GM23338 (cell line): Measurements from ENCODE around the gene BAX. TPM values are rescaled to one million over a fixed set of nuclear protein-coding genes. Genes with fewer than 3 reads are reported as not detected.

Source experiments
- ATAC-seq: fragments of 200-7000 bp; cut with Tn5 transposase; 3 replicates; pipeline ENCODE4 v1.9.1; 2020
- DNase-seq: peaks from one replicate; pipeline ENCODE4 v3.0.0-alpha.2; 2015; ENCODE audit warnings: low spot score
- H2AFZ ChIP-seq: fragments of 200-600 bp; sonication (generic); 2 replicates; pipeline ENCODE4 v1.8.0; 2016; ENCODE audit warnings: antibody characterized with exemption, mild to moderate bottlenecking, moderate library complexity
- H3F3A ChIP-seq: fragments of 200-600 bp; sonication (generic); replicated peaks from 2 replicates; pipeline ENCODE4 v1.8.0; 2017; ENCODE audit warnings: antibody characterized with exemption, mixed run types, low read depth
- H3K27ac ChIP-seq: fragments of 200-600 bp; sonication (generic); 2 replicates; pipeline ENCODE4 v1.6.1; 2016; ENCODE audit warnings: low read depth
- H3K27me3 ChIP-seq: fragments of 200-600 bp; sonication (generic); 2 replicates; pipeline ENCODE4 v1.8.0; 2016; ENCODE audit warnings: mild to moderate bottlenecking, mixed run types, moderate library complexity; ENCODE audit not compliant: insufficient read depth
- H3K36me3 ChIP-seq: fragments of 200-600 bp; sonication (generic); 2 replicates; pipeline ENCODE4 v1.8.0; 2016; ENCODE audit warnings: mild to moderate bottlenecking; ENCODE audit not compliant: insufficient read depth
- H3K4me1 ChIP-seq: fragments of 200-600 bp; sonication (generic); 2 replicates; pipeline ENCODE4 v1.8.0; 2016; ENCODE audit warnings: mild to moderate bottlenecking, moderate library complexity; ENCODE audit not compliant: insufficient read depth
- H3K4me2 ChIP-seq: fragments of 200-600 bp; sonication (generic); 2 replicates; pipeline ENCODE4 v1.7.1; 2017; ENCODE audit warnings: mixed run types
- H3K4me3 ChIP-seq: fragments of 200-600 bp; sonication (generic); 2 replicates; pipeline ENCODE4 v1.6.1; 2016; ENCODE audit warnings: mixed run types
- H3K79me2 ChIP-seq: fragments of 200-600 bp; sonication (generic); replicated peaks from 2 replicates; pipeline ENCODE4 v1.8.0; 2017; ENCODE audit warnings: mild to moderate bottlenecking; ENCODE audit not compliant: insufficient read depth
- H3K9me2 ChIP-seq: fragments of 200-600 bp; sonication (generic); 2 replicates; pipeline ENCODE4 v1.8.0; 2017; ENCODE audit not compliant: insufficient read depth
- H4K20me1 ChIP-seq: fragments of 200-600 bp; sonication (generic); replicated peaks from 2 replicates; pipeline ENCODE4 v1.8.0; 2017; ENCODE audit warnings: mild to moderate bottlenecking; ENCODE audit not compliant: insufficient read depth
- H3K27ac Mint-ChIP-seq: 2 replicates; pipeline ENCODE4 v1.8.0; 2020; ENCODE audit warnings: inconsistent platforms, mild to moderate bottlenecking, moderate library complexity, mixed read lengths
- H3K27me3 Mint-ChIP-seq: 3 replicates; pipeline ENCODE4 v1.8.0; 2022; ENCODE audit warnings: low read depth, mild to moderate bottlenecking, moderate library complexity, mixed read lengths, inconsistent platforms; ENCODE audit not compliant: insufficient read depth, poor library complexity
- H3K36me3 Mint-ChIP-seq: 3 replicates; pipeline ENCODE4 v1.8.0; 2021; ENCODE audit warnings: low read depth, mild to moderate bottlenecking, inconsistent platforms, moderate library complexity, mixed read lengths
- H3K4me1 Mint-ChIP-seq: 3 replicates; pipeline ENCODE4 v1.8.0; 2020; ENCODE audit warnings: mild to moderate bottlenecking, inconsistent platforms, mixed read lengths
- H3K4me3 Mint-ChIP-seq: 3 replicates; pipeline ENCODE4 v1.8.0; 2021; ENCODE audit warnings: moderate library complexity, mild to moderate bottlenecking, inconsistent platforms, mixed read lengths
- H3K9me3 Mint-ChIP-seq: 3 replicates; pipeline ENCODE4 v1.8.0; 2020; ENCODE audit warnings: moderate library complexity, mild to moderate bottlenecking, inconsistent platforms, mixed read lengths
- CREB1 ChIP-seq: fragments of 250-450 bp; sonication (Bioruptor Pico); IDR thresholded peaks from 2 replicates; pipeline ENCODE4 v1.5.0; 2020; ENCODE audit warnings: low read depth, mild to moderate bottlenecking, moderate library complexity
- EZH2 ChIP-seq: fragments of 200-600 bp; sonication (generic); IDR thresholded peaks from one replicate; pipeline ENCODE4 v1.8.0; 2017; ENCODE audit warnings: antibody characterized with exemption, mild to moderate bottlenecking, low read depth; ENCODE audit not compliant: unreplicated experiment
- EZH2phosphoT487 ChIP-seq: fragments of 200-600 bp; sonication (generic); IDR thresholded peaks from one replicate; pipeline ENCODE4 v1.8.1; 2018; ENCODE audit warnings: antibody characterized with exemption; ENCODE audit not compliant: unreplicated experiment
- JUNB ChIP-seq: IDR thresholded peaks from one replicate; pipeline ENCODE4 v1.6.1; 2016; ENCODE audit warnings: antibody characterized with exemption; ENCODE audit not compliant: unreplicated experiment
- NANOG ChIP-seq: IDR thresholded peaks from 2 replicates; pipeline ENCODE4 v1.6.1; 2016; ENCODE audit warnings: antibody characterized with exemption, borderline replicate concordance
- POLR2AphosphoS5 ChIP-seq: IDR thresholded peaks from 2 replicates; pipeline ENCODE4 v1.6.1; 2016; ENCODE audit warnings: antibody characterized with exemption, low read depth
- STAT1 ChIP-seq: IDR thresholded peaks from one replicate; pipeline ENCODE4 v1.6.1; 2016; ENCODE audit warnings: antibody characterized with exemption; ENCODE audit not compliant: unreplicated experiment
- ZNF114 ChIP-seq: fragments of 250-450 bp; sonication (Bioruptor Pico); IDR thresholded peaks from 2 replicates; pipeline ENCODE4 v1.5.0; 2020; ENCODE audit warnings: mild to moderate bottlenecking, moderate library complexity
- ZNF331 ChIP-seq: fragments of 250-450 bp; sonication (Bioruptor Pico); IDR thresholded peaks from 2 replicates; pipeline ENCODE4 v1.5.0; 2020; ENCODE audit warnings: low read depth, mild to moderate bottlenecking, moderate library complexity
- polyA plus RNA-seq: library from polyadenylated mRNA; unstranded; fragments of >200 nt; fragmentation: Nextera tagmentation; extraction: Ambion mirVana; gene quantifications from 2 replicates; pipeline ENCODE4 v1.2.1, GENCODE V29; 2016
- total RNA-seq: library from RNA; depleted of rRNA; stranded (reverse); fragments of >200 nt; shearing (Covaris generic); gene quantifications from 2 replicates; pipeline ENCODE4 v1.2.3, GENCODE V29; 2014
- TF ChIP-seq, protein P1 (sequence below): IDR thresholded peaks from one replicate; pipeline ENCODE4 v1.6.1; 2018; ENCODE audit warnings: antibody characterized with exemption; ENCODE audit not compliant: unreplicated experiment
- TF ChIP-seq, protein P2 (sequence below), 2 experiments: fragments of 200-600 bp in 1 of 2; sonication (generic) in 1 of 2; conservative IDR thresholded peaks; 2 replicates each; pipeline versions ENCODE4 v1.5.1 to v1.6.1; 2016 to 2017; ENCODE audit warnings: antibody characterized with exemption in 2 of 2, low read depth in 2 of 2, mild to moderate bottlenecking in 2 of 2, moderate library complexity in 1 of 2
- TF ChIP-seq, protein P3 (sequence below): fragments of 250-450 bp; sonication (Bioruptor Pico); IDR thresholded peaks from 2 replicates; pipeline ENCODE4 v1.5.0; 2020; ENCODE audit warnings: mild to moderate bottlenecking, moderate library complexity
- TF ChIP-seq, protein P4 (sequence below): IDR thresholded peaks from 2 replicates; pipeline ENCODE4 v1.6.1; 2016; ENCODE audit warnings: antibody characterized with exemption

Gene BAX
- total and polyA plus RNA-seq, 2 experiments from 2014 or later, result 179 to 261 TPM

DNA sequence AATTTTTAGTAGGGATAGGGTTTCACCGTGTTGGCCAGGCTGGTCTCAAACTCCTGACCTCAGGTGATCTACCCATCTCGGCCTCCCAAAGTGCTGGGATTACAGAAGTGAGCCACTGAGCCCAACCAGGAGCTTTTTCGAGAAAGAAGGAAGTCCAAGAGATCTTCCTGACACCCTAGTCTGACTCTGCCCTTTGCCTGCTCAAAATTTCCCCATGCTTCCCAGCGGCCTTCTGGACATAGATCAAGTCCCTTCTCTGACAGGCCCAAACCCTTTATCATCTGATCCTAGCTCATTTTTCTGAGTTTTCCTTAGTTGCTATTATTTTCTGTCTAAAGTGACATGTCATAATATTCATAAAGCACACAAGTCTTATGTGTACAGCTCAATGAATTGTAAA is 1.5 kb upstream of the BAX start:
- H3K4me3 ChIP-seq, result no peak overlapping the region
- H3K9me2 ChIP-seq, result no peaks in the 10 kb centered on the region
- Mint-ChIP-seq H3K27ac (no peak overlapping the region), H3K9me3 (peaks cover 8% of the 10 kb centered on the region), H3K4me3 (no peak overlapping the region; the same call in 2 of the 3 replicates), H3K36me3 (peaks cover 32% of the 10 kb centered on the region), H3K27me3 (peaks cover 19% of the 10 kb centered on the region), H3K4me1 (peaks cover 16% of the 10 kb centered on the region)
- peaks cover 12% of the 10 kb centered on the region; the same call in 1 of the 2 replicates for H3K4me1 ChIP-seq
- no peak for DNase-seq
- H3K36me3 ChIP-seq, result peaks cover 10% of the 10 kb centered on the region
- no peak overlapping the region for H2AFZ ChIP-seq
- peaks cover 17% of the 10 kb centered on the region for H3F3A ChIP-seq
- H4K20me1 ChIP-seq, result peaks cover 13% of the 10 kb centered on the region; the same call in 1 of the 2 replicates
- no peaks in the 10 kb centered on the region for H3K27me3 ChIP-seq
- no peak for ATAC-seq
- H3K79me2 ChIP-seq, result peaks cover 29% of the 10 kb centered on the region
- H3K27ac ChIP-seq, result no peak overlapping the region
- TF ChIP-seq CREB1 (no peak), JUNB (no peak), POLR2AphosphoS5 (no peak), ZNF114 (CRISPR knock-in tag) (no peak), ZNF331 (no peak), NANOG (no peak), STAT1 (no peak), EZH2phosphoT487 (no peak), EZH2 (no peak)
- TF ChIP-seq, protein P1, sequence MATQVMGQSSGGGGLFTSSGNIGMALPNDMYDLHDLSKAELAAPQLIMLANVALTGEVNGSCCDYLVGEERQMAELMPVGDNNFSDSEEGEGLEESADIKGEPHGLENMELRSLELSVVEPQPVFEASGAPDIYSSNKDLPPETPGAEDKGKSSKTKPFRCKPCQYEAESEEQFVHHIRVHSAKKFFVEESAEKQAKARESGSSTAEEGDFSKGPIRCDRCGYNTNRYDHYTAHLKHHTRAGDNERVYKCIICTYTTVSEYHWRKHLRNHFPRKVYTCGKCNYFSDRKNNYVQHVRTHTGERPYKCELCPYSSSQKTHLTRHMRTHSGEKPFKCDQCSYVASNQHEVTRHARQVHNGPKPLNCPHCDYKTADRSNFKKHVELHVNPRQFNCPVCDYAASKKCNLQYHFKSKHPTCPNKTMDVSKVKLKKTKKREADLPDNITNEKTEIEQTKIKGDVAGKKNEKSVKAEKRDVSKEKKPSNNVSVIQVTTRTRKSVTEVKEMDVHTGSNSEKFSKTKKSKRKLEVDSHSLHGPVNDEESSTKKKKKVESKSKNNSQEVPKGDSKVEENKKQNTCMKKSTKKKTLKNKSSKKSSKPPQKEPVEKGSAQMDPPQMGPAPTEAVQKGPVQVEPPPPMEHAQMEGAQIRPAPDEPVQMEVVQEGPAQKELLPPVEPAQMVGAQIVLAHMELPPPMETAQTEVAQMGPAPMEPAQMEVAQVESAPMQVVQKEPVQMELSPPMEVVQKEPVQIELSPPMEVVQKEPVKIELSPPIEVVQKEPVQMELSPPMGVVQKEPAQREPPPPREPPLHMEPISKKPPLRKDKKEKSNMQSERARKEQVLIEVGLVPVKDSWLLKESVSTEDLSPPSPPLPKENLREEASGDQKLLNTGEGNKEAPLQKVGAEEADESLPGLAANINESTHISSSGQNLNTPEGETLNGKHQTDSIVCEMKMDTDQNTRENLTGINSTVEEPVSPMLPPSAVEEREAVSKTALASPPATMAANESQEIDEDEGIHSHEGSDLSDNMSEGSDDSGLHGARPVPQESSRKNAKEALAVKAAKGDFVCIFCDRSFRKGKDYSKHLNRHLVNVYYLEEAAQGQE, result no peak
- TF ChIP-seq, protein P2, sequence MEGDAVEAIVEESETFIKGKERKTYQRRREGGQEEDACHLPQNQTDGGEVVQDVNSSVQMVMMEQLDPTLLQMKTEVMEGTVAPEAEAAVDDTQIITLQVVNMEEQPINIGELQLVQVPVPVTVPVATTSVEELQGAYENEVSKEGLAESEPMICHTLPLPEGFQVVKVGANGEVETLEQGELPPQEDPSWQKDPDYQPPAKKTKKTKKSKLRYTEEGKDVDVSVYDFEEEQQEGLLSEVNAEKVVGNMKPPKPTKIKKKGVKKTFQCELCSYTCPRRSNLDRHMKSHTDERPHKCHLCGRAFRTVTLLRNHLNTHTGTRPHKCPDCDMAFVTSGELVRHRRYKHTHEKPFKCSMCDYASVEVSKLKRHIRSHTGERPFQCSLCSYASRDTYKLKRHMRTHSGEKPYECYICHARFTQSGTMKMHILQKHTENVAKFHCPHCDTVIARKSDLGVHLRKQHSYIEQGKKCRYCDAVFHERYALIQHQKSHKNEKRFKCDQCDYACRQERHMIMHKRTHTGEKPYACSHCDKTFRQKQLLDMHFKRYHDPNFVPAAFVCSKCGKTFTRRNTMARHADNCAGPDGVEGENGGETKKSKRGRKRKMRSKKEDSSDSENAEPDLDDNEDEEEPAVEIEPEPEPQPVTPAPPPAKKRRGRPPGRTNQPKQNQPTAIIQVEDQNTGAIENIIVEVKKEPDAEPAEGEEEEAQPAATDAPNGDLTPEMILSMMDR (conservative IDR thresholded peaks at IDR 0.05; ENCODE audit: low read depth in 2 of 2), result no peak
- TF ChIP-seq, protein P3, sequence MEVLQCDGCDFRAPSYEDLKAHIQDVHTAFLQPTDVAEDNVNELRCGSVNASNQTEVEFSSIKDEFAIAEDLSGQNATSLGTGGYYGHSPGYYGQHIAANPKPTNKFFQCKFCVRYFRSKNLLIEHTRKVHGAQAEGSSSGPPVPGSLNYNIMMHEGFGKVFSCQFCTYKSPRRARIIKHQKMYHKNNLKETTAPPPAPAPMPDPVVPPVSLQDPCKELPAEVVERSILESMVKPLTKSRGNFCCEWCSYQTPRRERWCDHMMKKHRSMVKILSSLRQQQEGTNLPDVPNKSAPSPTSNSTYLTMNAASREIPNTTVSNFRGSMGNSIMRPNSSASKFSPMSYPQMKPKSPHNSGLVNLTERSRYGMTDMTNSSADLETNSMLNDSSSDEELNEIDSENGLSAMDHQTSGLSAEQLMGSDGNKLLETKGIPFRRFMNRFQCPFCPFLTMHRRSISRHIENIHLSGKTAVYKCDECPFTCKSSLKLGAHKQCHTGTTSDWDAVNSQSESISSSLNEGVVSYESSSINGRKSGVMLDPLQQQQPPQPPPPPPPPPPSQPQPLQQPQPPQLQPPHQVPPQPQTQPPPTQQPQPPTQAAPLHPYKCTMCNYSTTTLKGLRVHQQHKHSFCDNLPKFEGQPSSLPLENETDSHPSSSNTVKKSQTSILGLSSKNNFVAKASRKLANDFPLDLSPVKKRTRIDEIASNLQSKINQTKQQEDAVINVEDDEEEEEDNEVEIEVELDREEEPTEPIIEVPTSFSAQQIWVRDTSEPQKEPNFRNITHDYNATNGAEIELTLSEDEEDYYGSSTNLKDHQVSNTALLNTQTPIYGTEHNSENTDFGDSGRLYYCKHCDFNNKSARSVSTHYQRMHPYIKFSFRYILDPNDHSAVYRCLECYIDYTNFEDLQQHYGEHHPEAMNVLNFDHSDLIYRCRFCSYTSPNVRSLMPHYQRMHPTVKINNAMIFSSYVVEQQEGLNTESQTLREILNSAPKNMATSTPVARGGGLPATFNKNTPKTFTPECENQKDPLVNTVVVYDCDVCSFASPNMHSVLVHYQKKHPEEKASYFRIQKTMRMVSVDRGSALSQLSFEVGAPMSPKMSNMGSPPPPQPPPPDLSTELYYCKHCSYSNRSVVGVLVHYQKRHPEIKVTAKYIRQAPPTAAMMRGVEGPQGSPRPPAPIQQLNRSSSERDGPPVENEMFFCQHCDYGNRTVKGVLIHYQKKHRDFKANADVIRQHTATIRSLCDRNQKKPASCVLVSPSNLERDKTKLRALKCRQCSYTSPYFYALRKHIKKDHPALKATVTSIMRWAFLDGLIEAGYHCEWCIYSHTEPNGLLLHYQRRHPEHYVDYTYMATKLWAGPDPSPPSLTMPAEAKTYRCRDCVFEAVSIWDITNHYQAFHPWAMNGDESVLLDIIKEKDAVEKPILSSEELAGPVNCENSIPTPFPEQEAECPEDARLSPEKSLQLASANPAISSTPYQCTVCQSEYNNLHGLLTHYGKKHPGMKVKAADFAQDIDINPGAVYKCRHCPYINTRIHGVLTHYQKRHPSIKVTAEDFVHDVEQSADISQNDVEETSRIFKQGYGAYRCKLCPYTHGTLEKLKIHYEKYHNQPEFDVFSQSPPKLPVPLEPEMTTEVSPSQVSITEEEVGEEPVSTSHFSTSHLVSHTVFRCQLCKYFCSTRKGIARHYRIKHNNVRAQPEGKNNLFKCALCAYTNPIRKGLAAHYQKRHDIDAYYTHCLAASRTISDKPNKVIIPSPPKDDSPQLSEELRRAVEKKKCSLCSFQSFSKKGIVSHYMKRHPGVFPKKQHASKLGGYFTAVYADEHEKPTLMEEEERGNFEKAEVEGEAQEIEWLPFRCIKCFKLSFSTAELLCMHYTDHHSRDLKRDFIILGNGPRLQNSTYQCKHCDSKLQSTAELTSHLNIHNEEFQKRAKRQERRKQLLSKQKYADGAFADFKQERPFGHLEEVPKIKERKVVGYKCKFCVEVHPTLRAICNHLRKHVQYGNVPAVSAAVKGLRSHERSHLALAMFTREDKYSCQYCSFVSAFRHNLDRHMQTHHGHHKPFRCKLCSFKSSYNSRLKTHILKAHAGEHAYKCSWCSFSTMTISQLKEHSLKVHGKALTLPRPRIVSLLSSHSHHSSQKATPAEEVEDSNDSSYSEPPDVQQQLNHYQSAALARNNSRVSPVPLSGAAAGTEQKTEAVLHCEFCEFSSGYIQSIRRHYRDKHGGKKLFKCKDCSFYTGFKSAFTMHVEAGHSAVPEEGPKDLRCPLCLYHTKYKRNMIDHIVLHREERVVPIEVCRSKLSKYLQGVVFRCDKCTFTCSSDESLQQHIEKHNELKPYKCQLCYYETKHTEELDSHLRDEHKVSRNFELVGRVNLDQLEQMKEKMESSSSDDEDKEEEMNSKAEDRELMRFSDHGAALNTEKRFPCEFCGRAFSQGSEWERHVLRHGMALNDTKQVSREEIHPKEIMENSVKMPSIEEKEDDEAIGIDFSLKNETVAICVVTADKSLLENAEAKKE (CRISPR knock-in tag), result no peak
- TF ChIP-seq, protein P4, sequence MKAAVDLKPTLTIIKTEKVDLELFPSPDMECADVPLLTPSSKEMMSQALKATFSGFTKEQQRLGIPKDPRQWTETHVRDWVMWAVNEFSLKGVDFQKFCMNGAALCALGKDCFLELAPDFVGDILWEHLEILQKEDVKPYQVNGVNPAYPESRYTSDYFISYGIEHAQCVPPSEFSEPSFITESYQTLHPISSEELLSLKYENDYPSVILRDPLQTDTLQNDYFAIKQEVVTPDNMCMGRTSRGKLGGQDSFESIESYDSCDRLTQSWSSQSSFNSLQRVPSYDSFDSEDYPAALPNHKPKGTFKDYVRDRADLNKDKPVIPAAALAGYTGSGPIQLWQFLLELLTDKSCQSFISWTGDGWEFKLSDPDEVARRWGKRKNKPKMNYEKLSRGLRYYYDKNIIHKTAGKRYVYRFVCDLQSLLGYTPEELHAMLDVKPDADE, result no peak
- no peak overlapping the region for H3K4me2 ChIP-seq
